Ascending aorta (tissue), 2 donors: ENCODE data around the gene ARMC2. TPM values are rescaled to one million over a fixed set of nuclear protein-coding genes. Genes with fewer than 3 reads are reported as not detected.

Experiments
- DNase-seq, 2 donors: peaks; one replicate each; pipeline ENCODE4 v3.0.0-alpha.2; 2019; ENCODE audit warnings: low spot score in 2 of 2
- H3K27ac ChIP-seq, 2 donors: fragments of 200-600 bp; sonication (generic); one replicate each; pipeline ENCODE4 v1.5.1; 2016 to 2017; ENCODE audit warnings: mild to moderate bottlenecking in 1 of 2
- H3K27me3 ChIP-seq: fragments of 200-600 bp; sonication (generic); one replicate; pipeline ENCODE4 v1.5.1; 2017
- H3K36me3 ChIP-seq, 2 donors: fragments of 200-600 bp; sonication (generic); one replicate each; pipeline ENCODE4 v1.5.1; 2016
- H3K4me1 ChIP-seq, 2 donors: fragments of 200-600 bp; sonication (generic); one replicate each; pipeline ENCODE4 v1.5.1; 2016 to 2017; ENCODE audit warnings: mild to moderate bottlenecking in 1 of 2
- H3K4me3 ChIP-seq, 2 donors: fragments of 200-600 bp; sonication (generic); one replicate each; pipeline ENCODE4 v1.5.1; 2016 to 2017; ENCODE audit warnings: mild to moderate bottlenecking in 1 of 2
- H3K9me3 ChIP-seq, 2 donors: fragments of 200-600 bp; sonication (generic); one replicate each; pipeline ENCODE4 v1.5.1; 2016
- CTCF ChIP-seq, 3 experiments: fragments of 200-600 bp in 2 of 3; fragments of 450-650 bp in 1 of 3; sonication (generic) in 2 of 3; IDR thresholded peaks; one replicate each; pipeline ENCODE4 v1.5.1; 2016 to 2019; ENCODE audit warnings: antibody characterized with exemption in 3 of 3, mild to moderate bottlenecking in 1 of 3, moderate library complexity in 1 of 3
- intact Hi-C: fragments of 100-400 bp; cut with DNase I; formaldehyde crosslinking; loops from one replicate; pipeline ENCODE4 v1.15.1; 2023
- total RNA-seq: library from RNA; depleted of rRNA; stranded (reverse); fragments of >200 nt; gene quantifications from one replicate; pipeline ENCODE4 v1.1.0, GENCODE V29; 2016

ARMC2 gene
- total RNA-seq, 1 donor from 2014 or later = 0.11 TPM

DNA sequence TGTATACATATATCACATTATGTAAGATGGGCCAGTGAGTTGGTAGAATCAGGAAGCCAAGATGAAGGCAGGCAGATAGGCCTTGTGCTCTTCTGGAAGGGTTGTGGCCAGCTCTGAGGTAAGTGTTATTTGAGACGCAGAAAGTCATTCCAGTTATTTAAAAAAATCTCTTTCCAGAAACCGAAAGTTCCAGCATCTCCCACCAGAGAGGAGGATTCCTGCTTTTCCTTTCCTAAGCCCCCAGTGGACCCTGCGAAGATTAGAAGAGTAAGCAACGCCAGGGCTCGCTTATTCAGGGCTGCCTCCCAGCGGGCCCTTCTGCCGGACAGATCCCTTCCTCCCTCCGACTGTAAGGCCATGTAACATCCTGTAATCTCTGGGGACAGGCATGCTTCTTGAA lies 20.4 kb downstream of the ARMC2 start:
- DNase-seq = no peak
- TF ChIP-seq CTCF (IDR thresholded peaks at IDR 0.05) = no peak
- Histone ChIP-seq H3K4me3 (no peak overlapping the region), H3K36me3 (peaks cover 0 to 4% of the 10 kb centered on the region in 2 donors), H3K4me1 (peaks cover 0 to 4% of the 10 kb centered on the region in 2 donors), H3K27ac (no peak overlapping the region), H3K27me3 (no peaks in the 10 kb centered on the region), H3K9me3 (no peaks in the 10 kb centered on the region)
- intact Hi-C loops = no loop called here

DNA sequence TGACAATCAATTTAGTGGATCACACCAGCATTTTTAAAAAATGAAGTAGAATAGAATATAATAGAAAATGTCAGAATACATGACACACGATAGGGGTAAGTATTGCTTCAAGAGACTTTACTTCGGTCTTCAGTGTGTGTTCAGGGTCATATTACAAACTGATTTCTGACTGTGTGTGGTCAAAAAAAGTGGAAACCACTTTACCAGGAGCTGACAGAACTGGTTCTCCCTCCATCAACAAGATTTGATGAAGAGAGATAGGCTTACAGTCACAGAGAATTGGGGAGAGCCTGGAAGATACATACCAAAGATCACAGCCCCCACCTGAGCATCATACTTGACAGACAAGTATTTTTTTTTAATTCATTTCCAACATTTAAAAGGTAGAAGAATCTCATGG lies 21.7 kb downstream of the ARMC2 start:
- Histone ChIP-seq H3K4me3 (no peak overlapping the region), H3K27me3 (no peaks in the 10 kb centered on the region), H3K4me1 (peaks cover under 1 to 15% of the 10 kb centered on the region in 2 donors), H3K9me3 (no peaks in the 10 kb centered on the region), H3K27ac (no peak overlapping the region), H3K36me3 (peaks cover 0 to 4% of the 10 kb centered on the region in 2 donors)
- no peak for TF ChIP-seq CTCF (IDR thresholded peaks at IDR 0.05)
- DNase-seq = no peak
- intact Hi-C loops = no loop called here

GRCh38 chr6:108870357-108870756 lies 22.1 kb downstream of the ARMC2 start:
- peaks cover 5 to 20% of the 10 kb centered on the region in 2 donors for H3K4me1 ChIP-seq
- TF ChIP-seq CTCF (IDR thresholded peaks at IDR 0.05) = no peak
- no peaks in the 10 kb centered on the region for H3K27me3 ChIP-seq
- H3K9me3 ChIP-seq = no peaks in the 10 kb centered on the region
- DNase-seq = no peak
- H3K27ac ChIP-seq = no peak overlapping the region
- no peak overlapping the region for H3K4me3 ChIP-seq
- peaks cover 0 to 4% of the 10 kb centered on the region in 2 donors for H3K36me3 ChIP-seq
- intact Hi-C loops = no loop called here

DNA sequence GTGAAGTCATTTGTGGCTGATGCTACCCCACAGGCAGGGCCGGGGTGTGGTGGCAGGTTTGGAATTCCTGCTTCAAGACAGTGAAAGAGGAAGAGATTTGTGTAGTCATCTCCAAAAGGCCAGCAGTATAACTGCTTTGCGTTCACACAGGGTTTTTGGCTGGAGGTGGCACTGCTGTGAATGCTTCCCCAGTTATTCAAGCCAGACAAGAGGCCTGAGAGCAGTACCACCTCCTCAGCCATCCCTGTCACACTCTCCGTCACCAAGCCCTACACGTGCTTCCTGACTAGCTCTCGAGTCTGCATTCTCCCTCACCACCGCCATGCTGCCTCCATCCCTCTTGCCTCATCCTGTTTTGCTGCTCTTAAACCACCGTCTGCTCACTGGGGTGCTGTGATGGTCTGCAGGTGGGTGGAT lies 23.9 kb downstream of the ARMC2 start:
- no peaks in the 10 kb centered on the region for H3K27me3 ChIP-seq
- peaks cover 0 to 4% of the 10 kb centered on the region in 2 donors for H3K36me3 ChIP-seq
- peak overlapping the region; percentile 5 to 33 for H3K27ac ChIP-seq
- no peak for DNase-seq
- no peaks in the 10 kb centered on the region for H3K9me3 ChIP-seq
- TF ChIP-seq CTCF (IDR thresholded peaks at IDR 0.05) = no peak
- peaks cover 8 to 30% of the 10 kb centered on the region in 2 donors for H3K4me1 ChIP-seq
- H3K4me3 ChIP-seq = no peak overlapping the region
- intact Hi-C loops = no loop called here

GRCh38 chr6:108872575-108872974 lies 24.4 kb downstream of the ARMC2 start:
- Histone ChIP-seq H3K27ac (peak overlapping the region in 1 of 2 donors; percentile 33), H3K9me3 (no peaks in the 10 kb centered on the region), H3K36me3 (peaks cover 0 to 4% of the 10 kb centered on the region in 2 donors), H3K27me3 (no peaks in the 10 kb centered on the region), H3K4me3 (no peak overlapping the region), H3K4me1 (peaks cover 8 to 33% of the 10 kb centered on the region in 2 donors)
- intact Hi-C loops = no loop called here
- TF ChIP-seq CTCF (IDR thresholded peaks at IDR 0.05) = no peak
- no peak for DNase-seq

GRCh38 chr6:108873251-108873650 lies 25.0 kb downstream of the ARMC2 start:
- intact Hi-C loops = no loop called here
- no peak for TF ChIP-seq CTCF (IDR thresholded peaks at IDR 0.05)
- Histone ChIP-seq H3K9me3 (no peaks in the 10 kb centered on the region), H3K27ac (peak overlapping the region; percentile 80 to 90), H3K27me3 (no peaks in the 10 kb centered on the region), H3K36me3 (peaks cover 0 to 4% of the 10 kb centered on the region in 2 donors), H3K4me3 (no peak overlapping the region), H3K4me1 (peaks cover 8 to 40% of the 10 kb centered on the region in 2 donors)
- DNase-seq = no peak
